Measurements from ENCODE around the gene MT1X.
"Not testable (repeated sequence)": the region's sequence is repeated elsewhere in the genome, so short reads cannot be mapped to it uniquely, and the experiment has no call there.

MT1X gene

DNA sequence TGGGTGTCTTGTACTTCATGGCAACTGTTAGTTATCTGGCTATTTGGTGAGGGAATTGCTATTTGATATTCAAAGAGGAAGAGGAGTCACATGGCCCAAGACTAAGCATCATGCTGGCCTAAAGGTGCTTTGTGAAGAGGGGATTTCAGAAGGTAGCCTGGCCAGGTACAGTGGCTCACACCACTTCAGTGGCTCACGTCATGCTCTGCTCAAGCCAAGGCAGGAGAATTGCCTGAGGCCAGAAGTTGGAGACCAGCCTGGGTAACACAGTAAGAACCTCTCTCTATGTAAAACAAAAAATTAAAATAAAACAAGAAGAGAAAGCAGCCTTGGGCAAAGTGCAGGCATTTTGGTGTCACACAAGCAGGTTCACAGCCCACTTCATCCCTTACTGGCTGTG lies 37.0 kb upstream of the MT1X start:
- no peak overlapping the region for H3K4me3 ChIP-seq (ENCODE audit: low read length)
- no peak for TF ChIP-seq ZNF274 (IDR thresholded peaks at IDR 0.05; ENCODE audit: low read depth, low read length)

DNA sequence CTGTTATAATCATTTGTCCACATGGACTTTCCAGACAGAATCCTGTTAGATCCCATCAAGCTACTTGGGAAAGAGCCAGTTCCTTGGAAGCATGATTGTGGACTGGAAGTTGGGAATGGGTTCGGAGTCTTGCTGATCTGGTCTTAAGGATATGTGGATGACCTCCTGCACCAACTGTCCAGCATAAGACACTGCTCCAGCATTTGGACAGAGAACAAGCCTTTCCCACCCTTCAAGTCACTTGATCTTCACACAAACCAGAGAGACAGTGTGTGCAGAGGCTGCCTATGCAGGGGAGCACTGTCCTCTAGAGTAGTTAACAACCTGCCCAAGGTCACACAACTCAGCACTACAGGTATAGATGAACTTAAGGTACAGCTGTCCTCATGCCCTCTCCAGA lies 36.4 kb upstream of the MT1X start:
- H3K4me3 ChIP-seq (ENCODE audit: low read length): no peak overlapping the region
- TF ChIP-seq ZNF274 (IDR thresholded peaks at IDR 0.05; ENCODE audit: low read depth, low read length): no peak

DNA sequence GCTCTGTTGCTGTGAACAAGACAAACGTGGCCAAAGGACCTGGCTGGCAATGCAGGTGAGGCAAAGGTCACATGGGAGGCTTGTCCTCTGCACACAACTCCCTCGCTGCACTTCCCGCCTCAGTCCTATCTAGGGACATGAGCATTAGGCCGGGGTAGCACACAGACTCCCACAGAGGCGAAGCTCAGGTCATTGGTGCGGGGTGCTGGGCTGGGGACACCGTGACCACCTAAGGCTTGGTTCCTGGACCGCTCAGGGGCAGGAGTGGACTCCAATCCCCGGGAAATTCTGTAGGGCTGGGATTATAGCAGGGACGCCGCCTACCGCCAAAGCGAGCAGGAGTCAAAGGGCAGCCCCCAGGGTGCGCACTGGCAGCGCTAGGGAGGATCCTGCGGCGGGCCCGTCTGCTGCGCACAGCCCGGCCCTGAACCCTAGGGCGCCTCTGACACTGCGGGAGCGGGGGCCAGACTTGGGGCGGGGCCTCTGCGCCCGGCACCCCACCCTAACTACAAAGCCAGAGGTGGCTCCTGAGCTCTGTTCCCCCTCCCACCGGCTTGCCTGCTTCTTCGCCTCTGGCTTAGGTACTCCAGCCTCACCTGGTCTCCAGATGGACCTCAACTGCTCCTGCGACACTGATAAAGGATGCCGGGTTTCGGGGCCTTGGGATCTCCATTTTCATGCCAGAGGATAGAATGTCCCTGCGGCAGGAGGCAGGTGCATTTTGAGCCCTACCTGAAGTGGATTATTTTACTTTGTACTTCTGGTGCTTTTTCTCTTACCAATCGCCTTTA lies 34.4 kb upstream of the MT1X start:
- no peak for TF ChIP-seq ZNF274 (IDR thresholded peaks at IDR 0.05; ENCODE audit: low read depth, low read length)

DNA sequence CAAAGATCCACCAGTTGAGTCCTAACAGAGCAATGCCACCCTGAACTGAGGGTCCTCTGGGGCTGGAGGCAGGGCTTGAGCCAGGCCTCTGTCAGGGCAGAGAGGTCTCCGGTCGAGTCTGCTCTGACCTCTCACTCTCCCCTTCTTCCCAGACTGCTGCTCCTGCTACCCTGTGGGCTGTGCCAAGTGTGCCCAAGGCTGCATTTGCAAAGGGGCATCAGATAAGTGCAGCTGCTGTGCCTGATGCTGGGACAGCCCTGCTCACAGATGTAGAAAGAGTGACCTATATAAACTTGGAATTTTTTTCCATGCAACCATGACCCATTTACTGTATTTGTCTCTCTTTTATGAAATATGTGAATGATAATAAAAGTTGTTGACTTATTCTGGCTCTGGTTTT lies 33.0 kb upstream of the MT1X start:
- no peak overlapping the region for H3K4me3 ChIP-seq (ENCODE audit: low read length)
- TF ChIP-seq ZNF274 (IDR thresholded peaks at IDR 0.05; ENCODE audit: low read depth, low read length): no peak

More for the DNA sequence above, 34.4 kb upstream of the MT1X start:
- no peak overlapping the region for H3K4me3 ChIP-seq (ENCODE audit: low read length)

DNA sequence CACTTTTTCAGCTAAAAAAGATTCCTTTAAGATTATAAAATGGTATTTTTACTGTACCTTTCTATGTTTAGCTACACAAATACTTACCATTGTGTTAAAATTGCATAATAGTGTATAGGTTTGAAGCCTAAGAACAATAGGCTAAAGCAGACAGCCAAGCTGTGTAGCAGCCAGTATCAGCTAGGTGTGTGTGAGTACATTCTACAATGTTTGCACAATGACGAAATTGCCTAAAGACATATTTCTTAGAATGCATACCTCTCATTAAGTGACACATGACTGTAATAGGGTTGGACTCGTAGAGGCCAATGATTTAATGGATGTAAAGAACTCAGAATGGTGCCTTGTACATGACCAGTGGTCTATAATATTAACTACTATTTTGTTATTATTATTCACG lies 32.5 kb upstream of the MT1X start:
- TF ChIP-seq ZNF274 (IDR thresholded peaks at IDR 0.05; ENCODE audit: low read depth, low read length): no peak
- H3K4me3 ChIP-seq (ENCODE audit: low read length): no peak overlapping the region

DNA sequence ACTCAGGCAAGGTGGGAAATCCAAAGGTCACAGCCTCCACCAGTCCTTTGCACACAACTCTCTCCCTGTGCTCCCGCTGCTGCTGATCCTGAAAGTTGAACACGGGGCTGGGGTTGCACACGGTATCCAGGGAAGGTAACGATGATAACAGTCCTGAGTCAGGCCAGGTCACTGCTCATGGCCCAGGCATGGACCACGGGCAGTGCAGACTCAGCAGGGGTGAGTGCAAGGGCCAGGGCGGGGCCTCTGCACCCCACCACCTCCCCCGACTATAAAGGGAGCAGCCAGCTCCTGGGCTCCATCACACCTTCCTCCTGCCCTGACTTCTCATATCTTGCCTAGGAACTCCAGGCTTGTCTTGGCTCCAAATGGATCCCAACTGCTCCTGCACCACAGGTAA lies 30.7 kb upstream of the MT1X start, which contains the start of gene MT1B:
Gene MT1B (plus strand): TSS at position 301 of the 400 bp plus-strand sequence. CDS start 68 bp downstream, at position 369.
- TF ChIP-seq ZNF274 (IDR thresholded peaks at IDR 0.05; ENCODE audit: low read depth, low read length): no peak
- H3K4me3 ChIP-seq (ENCODE audit: low read length): no peak within 1 kb of the TSS

DNA sequence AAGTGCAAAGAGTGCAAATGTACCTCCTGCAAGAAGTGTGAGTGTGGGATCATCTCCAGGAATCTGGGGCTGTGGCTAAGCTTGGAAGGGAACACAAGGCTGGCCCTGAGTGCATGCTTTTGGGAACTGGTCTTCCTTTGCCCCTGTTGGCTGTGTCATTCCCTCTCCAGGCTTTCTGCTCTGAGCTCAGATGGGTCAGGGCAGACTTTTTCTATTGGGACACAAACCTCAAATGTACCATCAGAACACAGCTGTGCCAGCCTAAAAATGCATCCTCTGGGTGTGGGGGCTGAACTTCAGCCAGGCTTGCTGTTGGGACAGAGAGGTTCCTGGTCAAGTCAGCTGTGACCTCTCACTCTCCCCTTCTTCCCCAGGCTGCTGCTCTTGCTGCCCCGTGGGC lies 29.7 kb upstream of the MT1X start:
- no peak for TF ChIP-seq ZNF274 (IDR thresholded peaks at IDR 0.05; ENCODE audit: low read depth, low read length)
- H3K4me3 ChIP-seq (ENCODE audit: low read length): no peak overlapping the region

DNA sequence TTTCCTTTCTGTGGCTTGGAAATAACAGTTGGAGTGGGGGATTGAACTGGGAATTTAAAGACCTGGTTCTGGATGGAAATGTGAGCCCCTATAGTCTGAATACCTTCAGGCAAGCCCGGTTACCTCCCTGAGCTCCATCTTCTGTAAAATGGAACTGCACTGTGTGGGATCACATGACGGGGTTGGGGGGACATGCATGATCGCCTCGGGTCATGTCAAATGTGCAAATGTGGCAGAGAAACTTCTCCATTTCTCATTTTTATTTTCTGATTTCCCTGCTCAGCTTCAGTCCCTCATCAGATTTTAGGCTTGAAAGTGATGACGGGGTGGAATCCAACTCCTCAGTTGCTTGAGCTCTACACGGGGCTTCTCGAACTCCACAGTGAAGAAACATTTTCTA lies 29.1 kb upstream of the MT1X start:
- TF ChIP-seq ZNF274 (IDR thresholded peaks at IDR 0.05; ENCODE audit: low read depth, low read length): no peak
- no peak overlapping the region for H3K4me3 ChIP-seq (ENCODE audit: low read length)

DNA sequence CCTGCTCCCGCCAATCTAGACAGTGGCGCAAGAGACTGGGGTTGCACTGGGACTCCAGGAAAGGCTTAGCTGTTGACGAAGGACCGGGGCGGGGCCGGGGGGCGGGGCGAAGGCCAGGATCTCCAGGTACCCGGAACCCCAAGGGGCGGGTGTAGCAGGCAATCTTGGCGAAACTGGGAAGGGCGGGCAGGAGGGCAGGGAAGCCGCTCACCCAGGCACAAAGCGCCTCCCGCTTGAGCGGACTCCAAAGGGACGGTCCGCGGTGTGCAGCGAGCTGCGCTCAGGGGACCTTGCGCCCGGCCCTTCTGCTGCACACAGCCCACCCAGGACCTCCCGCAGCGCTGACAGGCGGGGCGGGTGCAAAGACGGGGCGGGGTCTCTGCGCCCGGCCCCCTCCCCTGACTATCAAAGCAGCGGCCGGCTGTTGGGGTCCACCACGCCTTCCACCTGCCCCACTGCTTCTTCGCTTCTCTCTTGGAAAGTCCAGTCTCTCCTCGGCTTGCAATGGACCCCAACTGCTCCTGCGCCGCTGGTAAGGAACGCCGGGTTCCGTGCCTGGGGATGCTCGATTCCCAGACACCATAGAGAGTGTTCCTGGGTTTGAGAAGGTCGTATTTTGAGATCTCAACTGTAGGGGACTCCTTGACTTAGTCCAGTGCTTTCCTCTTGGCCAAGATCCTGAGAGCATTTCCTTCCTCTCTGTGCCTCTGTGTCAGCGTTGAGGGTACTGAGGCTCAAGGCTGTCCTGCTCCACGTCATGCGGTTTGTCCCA lies 24.5 kb upstream of the MT1X start, which contains the start of gene MT1F:
Gene MT1F (plus strand): TSS at position 405 of the 772 bp plus-strand sequence. CDS start 100 bp downstream, at position 505.
- no peak for TF ChIP-seq ZNF274 (IDR thresholded peaks at IDR 0.05; ENCODE audit: low read depth, low read length)
- H3K4me3 ChIP-seq (ENCODE audit: low read length): peak within 1 kb of the TSS; percentile 30; the same call in 1 of the 2 replicates

DNA sequence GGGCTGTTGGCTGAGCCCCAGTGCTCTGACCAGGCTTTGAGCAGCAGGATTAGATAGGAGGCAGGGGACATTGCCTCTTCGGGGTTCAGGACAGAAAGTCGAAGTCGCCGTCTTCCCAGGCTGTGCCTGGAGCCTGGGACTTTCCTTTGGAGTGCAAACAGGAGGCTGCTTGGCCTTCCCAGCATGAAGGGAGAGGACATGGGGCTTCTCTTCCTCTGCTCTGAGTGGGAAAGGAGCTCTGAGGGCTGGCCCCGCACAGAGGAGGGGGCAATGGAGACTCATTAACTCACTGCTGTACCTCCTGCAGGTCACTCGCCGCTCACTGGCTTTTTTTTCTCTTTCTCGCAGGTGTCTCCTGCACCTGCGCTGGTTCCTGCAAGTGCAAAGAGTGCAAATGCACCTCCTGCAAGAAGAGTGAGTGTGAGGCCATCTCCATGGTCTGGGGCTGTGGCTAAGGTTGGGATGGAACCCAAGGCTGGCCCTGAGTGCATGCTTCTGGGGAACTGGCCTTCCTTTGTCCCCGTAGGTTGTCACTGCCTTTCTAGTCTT lies 23.9 kb upstream of the MT1X start:
- H3K4me3 ChIP-seq (ENCODE audit: low read length): peak overlapping the region; percentile 30; the same call in 1 of the 2 replicates
- TF ChIP-seq ZNF274 (IDR thresholded peaks at IDR 0.05; ENCODE audit: low read depth, low read length): no peak

DNA sequence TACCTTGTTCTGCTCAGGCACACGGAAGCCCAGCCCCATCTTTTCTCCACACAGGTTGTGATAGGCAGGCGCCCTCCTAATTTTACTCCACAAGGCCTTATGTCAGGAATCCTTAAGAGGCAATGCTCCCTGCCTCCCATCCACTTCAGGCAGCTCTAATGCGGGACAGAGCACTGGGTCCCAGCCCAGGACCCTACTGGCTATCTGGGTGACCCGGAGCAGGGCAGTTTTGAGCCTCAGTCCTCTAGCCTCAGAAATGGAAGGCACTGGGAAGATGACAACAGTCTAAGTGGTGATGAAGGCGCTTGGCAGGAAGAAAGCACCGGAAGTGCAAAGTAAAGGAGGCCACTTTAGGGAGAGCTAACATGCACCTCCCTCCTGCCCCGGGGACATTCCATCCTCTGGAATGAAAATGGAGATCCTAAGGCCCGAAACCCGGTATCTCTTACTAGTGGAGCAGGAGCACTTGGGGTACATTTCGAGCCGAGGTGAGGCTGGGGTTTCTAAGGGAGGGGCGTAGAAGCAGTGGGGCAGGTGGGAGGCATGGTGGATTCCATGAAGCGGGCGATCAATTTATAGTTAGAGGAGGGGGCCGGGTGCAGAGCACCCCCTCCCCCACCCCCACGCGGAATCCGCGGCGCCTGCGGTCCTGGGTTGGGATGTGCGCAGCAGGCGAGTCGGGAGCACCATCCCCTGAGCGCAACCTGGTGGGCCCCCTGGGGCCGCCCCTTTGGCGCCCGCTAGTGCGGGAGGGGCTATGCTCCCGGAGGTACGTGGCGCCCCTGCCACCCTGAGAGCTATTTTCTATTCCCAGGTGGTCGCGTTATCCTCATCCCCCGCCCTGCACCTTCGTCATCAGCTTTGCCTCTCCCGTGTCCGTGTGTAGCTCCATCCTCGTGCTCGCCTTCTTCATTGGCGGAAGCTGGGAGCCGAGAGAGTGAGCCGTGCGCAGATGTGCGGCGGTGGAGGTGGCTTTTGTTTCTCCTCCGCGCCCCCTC lies 19.6 kb upstream of the MT1X start:
- no peak overlapping the region for H3K4me3 ChIP-seq (ENCODE audit: low read length)
- TF ChIP-seq ZNF274 (IDR thresholded peaks at IDR 0.05; ENCODE audit: low read depth, low read length): no peak

DNA sequence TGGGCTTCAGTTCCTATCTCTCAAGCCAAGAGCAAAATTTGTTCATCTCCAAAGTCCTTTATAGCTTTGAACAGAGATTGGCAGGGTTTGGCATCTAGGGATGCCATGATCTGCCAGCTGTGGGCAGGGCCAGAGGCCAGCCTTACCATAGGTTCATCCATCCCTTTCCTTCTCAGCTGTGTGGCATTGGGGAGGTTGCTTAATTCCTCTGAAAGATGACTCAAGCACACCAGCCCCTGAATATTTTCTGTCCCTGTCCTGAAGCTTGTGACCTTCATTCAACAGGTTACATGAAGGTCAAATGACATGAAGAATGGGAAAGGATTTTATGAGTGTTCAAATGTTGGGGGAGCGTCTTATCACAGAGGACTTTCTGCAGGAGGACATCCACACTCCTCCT lies 17.8 kb upstream of the MT1X start:
- no peak overlapping the region for H3K4me3 ChIP-seq (ENCODE audit: low read length)
- TF ChIP-seq ZNF274 (IDR thresholded peaks at IDR 0.05; ENCODE audit: low read depth, low read length): no peak

DNA sequence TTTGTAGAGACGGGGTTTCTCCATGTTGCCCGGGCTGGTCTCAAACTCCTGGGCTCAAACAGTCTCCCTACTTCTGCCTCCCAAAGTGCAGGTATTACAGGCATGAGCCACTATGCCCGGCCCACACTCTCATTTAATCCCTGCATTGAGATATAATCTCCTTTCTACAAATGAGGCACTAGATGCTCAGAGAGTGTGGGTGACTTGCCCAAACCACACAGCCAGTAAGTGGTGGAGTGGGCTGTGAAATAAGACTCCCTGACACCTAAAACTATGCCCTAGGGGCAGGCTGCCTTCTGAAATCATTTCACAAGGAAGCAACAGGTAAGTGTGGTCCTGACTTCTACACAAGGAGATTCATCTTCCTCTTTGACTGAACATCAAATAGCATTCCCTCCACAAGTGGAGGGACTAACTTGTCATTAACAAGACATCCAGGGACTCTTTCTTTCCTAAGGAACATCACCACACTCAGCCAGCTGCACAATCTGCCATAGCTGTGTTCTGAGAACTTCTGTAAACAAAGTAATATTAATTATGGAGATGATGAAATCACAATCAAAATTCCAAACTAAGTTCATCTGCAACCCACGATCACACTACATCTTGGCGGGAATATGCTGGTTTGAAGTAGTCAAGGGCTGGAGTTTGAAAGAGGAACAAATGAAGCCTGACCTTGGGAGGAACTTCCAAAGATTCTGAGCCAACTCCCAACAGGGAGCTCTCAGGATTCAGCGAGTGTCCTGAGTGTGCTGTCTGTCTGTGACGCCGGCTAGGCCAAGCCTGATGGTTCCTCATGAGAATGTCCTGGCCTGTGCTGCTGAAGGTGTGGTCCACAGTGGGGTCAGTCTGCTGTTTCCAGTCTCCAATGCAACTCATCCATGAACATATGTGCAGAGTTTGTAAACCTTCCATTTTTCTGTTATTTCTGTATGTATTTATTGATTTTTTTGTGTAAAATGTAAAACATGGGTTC lies 16.7 kb upstream of the MT1X start:
- not testable (repeated sequence) for H3K4me3 ChIP-seq (ENCODE audit: low read length)

All from GM08714 (cell line).